Measurements from ENCODE around the gene WNK1.

Gene WNK1

DNA sequence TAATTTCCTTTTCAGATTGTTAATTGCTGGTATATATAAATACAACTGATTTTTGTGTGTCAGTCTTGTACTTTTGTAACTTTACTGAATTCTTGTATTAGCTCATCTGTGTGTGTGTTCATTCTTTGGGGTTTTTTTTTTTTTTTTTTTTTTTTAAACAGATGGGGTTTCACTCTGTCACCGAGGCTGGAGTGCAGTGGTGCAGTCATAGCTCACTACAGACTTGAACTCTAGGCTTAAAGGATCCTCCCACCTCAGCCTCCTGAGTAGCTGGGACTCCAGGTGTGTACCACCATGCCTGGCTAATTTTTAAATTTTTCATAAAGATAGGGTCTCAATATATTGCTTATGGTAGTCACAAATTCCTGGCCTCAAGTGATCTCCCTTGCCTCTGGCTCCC, 68.0 kb downstream of the WNK1 start:
- TF ChIP-seq, protein P1, sequence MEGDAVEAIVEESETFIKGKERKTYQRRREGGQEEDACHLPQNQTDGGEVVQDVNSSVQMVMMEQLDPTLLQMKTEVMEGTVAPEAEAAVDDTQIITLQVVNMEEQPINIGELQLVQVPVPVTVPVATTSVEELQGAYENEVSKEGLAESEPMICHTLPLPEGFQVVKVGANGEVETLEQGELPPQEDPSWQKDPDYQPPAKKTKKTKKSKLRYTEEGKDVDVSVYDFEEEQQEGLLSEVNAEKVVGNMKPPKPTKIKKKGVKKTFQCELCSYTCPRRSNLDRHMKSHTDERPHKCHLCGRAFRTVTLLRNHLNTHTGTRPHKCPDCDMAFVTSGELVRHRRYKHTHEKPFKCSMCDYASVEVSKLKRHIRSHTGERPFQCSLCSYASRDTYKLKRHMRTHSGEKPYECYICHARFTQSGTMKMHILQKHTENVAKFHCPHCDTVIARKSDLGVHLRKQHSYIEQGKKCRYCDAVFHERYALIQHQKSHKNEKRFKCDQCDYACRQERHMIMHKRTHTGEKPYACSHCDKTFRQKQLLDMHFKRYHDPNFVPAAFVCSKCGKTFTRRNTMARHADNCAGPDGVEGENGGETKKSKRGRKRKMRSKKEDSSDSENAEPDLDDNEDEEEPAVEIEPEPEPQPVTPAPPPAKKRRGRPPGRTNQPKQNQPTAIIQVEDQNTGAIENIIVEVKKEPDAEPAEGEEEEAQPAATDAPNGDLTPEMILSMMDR (IDR thresholded peaks at IDR 0.05; ENCODE audit: low read depth, low read length, missing control alignments): no peak
- H3K4me3 ChIP-seq (ENCODE audit: low read depth, low read length): no peak overlapping the region
- no peak for DNase-seq (ENCODE audit: low read depth)

DNA sequence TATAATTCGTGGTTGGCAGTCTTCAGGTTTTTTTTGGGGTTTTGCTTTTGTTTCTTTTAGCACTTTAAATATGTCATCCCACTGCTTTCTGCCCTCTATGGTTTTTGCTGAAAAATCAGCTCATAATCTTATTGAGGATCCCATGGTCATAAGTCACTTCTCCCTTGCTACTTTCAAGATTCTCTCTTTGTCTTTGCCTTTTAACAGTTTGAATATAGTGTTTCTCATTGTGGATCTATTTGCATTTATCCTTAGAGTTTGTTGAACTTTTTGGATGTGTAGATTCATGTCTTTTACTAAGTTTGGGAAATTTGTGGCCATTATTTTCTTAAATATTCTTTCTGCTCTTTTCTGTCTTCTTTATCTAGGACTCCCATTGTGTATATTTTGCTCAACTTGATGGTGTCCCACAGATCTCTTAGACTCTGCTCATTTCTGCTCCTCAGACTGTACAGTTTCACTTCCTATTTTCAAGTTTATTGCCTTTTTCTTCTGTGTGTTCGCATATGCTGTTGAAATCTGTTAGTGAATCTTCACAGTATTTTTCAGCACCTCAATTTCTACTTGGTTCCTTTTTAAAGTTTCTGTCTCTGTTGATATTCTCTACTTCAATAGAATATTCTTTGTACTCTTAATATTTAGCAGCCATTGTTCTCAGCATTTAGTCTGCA, 70.8 kb downstream of the WNK1 start:
- TF ChIP-seq, protein P1 (IDR thresholded peaks at IDR 0.05; ENCODE audit: low read depth, low read length, missing control alignments): no peak
- no peak overlapping the region for H3K4me3 ChIP-seq (ENCODE audit: low read depth, low read length)
- peak; percentile 68 for DNase-seq (ENCODE audit: low read depth)

DNA sequence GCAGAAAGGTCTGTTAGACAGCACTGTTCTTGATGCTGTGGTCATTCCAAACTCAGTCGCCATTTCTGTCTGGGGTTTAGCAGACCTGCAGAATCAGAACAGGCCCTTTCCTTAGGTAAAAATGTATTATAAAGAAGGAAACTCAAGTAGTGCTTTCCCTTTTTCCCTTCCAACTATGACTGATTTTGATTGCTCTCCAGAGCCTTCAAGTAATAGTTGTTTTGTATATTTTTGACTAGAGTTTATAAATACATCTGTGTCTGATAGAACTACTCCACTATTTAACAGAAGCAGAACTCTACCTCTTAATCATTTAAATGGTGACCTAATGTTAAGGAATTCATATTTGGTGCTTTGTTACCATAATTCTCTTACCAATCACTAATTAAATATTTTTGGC, 74.0 kb downstream of the WNK1 start:
- DNase-seq (ENCODE audit: low read depth): no peak
- H3K4me3 ChIP-seq (ENCODE audit: low read depth, low read length): no peak overlapping the region
- TF ChIP-seq, protein P1 (IDR thresholded peaks at IDR 0.05; ENCODE audit: low read depth, low read length, missing control alignments): no peak

DNA sequence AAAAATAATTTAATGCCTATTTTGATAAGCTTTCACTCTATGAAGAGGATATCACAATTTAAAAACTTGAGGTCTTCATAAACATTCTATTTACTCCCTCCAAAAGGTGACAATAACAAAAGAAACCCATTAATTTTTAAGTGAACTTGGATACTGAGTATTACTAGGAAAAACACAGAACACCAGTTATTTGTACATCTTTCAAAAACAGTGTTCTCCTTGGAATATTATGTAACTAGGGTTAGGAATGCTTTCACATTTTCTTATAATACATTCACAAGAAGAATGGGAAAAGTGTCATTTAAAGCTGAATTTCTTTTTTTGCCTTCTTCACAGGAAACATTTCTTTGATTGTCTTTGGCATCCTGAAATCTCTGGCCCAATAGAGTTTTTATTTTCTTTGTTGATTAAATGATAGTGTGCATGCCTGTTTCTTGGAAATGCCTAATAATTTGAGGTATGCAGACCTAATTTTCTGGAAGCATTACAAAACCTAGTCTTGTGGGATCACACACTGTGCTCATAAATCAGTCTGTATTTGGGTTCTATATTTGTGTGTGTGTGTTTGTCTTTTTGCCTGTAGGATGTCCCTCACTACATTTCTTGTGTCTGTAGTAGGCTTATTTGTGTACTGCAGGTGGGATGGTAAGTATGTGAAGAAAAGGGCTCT, 76.5 kb downstream of the WNK1 start:
- TF ChIP-seq, protein P1 (IDR thresholded peaks at IDR 0.05; ENCODE audit: low read depth, low read length, missing control alignments): no peak
- DNase-seq (ENCODE audit: low read depth): no peak
- no peak overlapping the region for H3K4me3 ChIP-seq (ENCODE audit: low read depth, low read length)

DNA sequence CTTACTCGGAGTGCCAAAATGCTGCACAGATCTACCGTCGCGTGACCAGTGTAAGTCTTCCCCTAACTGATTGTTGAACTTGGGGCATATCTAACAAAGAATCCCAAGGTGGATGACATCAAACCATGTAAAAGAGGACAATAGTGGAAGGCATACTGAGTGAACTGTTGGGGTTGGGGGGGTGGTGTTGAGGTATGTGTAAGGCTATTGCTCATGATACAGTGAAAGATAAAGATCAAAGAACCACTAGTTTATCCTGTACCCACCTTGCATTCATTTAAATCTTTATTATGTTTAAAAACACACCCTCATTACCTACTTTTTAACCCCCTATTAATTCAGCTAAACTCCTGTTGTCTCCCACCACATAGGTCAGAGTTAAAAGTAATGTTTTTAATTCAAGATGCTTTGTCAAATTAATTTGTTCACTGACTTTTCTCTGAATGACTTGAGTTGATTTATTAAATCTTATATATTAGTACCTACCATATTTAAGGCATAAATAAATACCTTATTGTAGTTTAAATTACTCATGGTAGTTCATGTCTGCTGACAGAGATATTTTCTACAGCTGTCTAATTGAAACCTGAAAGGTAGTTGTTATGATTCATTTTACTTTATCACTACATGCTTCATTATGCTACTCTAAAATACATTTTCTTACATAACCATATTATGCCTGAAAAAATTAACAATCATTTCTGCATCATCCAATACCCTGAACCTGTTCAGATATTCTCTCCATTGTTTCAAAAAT, 77.9 kb downstream of the WNK1 start:
- H3K4me3 ChIP-seq (ENCODE audit: low read depth, low read length): no peak overlapping the region
- DNase-seq (ENCODE audit: low read depth): no peak
- TF ChIP-seq, protein P1 (IDR thresholded peaks at IDR 0.05; ENCODE audit: low read depth, low read length, missing control alignments): no peak

DNA sequence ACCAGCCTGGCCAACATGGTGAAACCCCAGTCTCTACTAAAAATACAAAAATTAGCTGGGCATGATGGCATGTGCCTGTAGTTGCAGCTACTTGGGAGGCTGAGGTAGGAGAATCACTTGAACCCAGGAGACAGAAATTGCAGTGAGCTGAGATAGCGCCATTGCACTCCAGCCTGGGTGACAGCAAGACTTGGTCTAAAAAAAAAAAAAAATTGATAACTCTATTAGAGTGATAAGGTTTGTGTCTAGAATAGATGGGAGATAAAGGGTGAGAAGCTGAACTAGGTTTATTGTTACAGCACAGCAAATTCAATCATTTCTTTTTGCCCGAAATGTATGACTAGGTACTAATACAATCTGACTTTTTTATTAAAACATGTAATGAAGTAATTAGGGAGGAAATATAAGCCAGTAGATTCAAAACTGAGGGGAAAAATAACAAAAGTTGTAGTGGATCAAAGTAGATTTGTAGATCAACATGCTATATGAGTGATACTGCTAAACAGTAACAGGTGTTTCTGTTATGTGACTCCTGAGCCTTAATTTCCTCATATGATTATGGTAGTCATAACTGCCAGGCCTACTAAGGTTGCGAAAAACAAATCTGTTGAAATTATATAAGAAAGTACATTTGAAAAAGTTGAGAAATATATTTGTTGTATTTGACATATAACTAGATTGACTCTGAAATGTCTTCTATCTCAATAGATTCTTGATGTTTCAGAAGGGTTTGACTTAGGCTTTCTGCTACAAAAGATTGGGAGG, 83.6 kb downstream of the WNK1 start:
- DNase-seq (ENCODE audit: low read depth): no peak
- TF ChIP-seq, protein P1 (IDR thresholded peaks at IDR 0.05; ENCODE audit: low read depth, low read length, missing control alignments): no peak
- H3K4me3 ChIP-seq (ENCODE audit: low read depth, low read length): no peak overlapping the region

Measured in GM12864 (cell line).